ENCODE measurements around the gene SPRR1B.
"Not testable (repeated sequence)": the region's sequence is repeated elsewhere in the genome, so short reads cannot be mapped to it uniquely, and the experiment has no call there.

The SPRR1B gene

DNA sequence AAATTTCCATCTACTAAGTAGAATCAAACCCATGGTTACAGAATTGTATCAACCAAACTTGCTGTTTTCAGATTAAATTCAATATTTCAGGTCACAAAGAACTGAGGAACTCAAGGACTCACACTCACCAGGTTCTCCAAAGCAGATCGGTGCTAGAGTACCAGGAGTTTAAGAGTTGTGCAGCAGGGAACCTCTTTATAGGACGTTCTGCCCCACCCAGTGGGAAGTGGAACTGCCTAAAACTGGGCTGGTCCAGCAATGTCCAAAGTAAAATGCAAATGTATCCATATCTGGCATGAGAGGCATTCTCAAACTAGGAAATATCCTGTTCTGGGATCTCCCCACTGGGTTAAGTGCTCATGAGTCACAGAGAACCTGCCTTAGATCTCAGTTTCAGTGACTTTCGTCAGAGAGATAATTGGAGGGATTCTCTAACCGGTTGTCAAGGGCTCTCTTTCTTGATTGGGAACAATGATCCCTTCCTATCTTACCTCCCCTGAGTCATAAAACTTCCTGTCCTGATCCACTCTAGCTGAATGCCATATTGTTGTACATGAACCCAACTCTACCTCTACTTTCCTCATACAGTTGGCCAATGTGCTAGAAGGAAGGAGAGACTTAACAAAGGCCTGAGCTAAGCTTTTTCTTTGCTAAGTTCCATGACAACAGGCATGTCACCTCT, 10.1 kb downstream of the SPRR1B start, which contains the start of gene SPRR2D:
TSS of gene SPRR2D (minus strand) at position 171 of the 682 bp plus-strand sequence. CDS start 774 bp downstream, outside the sequence.
- no peak for DNase-seq

DNA sequence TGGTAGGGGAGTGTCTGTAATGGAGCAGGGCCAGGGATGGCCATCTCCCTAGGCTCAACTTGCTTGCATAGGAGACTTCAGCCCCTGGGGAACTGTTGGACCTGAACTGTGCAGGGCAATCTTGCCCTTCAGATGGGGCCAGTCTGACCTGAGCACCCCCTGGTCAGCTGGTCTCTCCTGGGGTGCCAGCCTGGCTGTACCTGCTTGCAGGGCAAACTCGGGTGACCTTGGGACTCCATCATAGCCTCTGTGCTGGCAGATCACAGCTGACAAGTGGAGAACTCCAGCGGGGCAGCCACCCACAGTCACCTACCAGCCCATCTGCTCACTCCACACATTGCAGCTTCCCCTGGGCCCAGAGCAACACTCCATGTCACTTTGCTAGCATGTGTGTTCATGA, 18.2 kb downstream of the SPRR1B start:
- no peak for DNase-seq

DNA sequence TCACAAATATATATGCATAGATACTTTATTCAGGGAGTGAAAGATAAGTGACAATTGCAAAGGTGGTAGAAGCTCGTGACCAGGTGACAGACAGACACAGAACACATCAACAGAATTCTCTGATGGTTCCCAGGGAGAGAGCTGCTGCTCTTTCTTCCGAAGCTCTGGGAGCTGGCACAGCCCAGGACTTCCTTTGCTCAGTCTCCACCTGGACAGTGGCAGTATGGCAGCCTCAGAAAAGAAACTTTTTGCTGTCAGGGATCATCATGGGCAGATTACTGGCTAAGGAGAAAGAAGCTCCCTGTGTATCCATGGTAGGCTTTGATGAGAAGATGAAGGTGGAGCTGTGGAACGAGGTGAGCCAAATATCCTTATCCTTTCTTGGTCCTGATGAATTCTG, 25.1 kb downstream of the SPRR1B start:
- not testable (repeated sequence) for DNase-seq

DNA sequence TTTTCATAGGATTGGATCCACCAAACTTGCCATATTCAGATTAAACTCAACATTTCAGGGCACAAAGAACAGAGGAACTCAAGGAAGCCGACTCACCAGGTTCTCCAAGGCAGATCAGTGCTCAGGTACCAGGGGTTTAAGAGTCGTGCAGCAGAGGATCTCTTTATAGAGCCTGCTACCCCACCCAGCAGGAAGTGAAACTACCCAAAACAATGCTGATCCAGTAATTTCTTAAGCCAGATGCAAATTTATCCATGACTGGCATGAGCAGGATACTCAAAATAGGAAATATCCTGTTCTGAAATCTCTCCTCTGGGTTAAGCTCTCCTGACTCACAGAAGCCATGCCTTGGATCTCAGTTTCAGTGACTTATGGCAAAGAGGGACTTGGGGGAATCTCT, 26.4 kb downstream of the SPRR1B start, which contains the start of gene SPRR2A:
TSS of gene SPRR2A (minus strand) at position 138 of the 400 bp plus-strand sequence. CDS start 777 bp downstream, outside the sequence.
- DNase-seq: no peak

DNA sequence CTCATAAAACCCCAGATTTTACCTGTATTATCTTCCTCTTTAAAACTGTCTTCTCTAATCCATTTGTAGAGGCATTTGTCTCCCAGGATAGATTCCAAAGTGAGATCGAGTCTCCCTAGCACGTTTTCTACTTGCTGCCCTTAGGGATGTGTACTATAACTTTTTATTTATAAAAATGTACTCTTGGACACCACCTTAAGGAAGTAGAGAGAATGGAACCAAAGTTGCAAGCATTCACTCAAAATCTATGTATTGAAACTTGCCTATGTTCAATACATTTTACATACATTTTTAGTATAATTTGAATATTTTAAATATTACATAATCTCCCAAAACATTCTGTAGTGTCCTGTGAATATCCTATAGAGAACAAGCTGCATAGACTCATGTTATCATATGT, 27.2 kb downstream of the SPRR1B start:
- no peak for DNase-seq

DNA sequence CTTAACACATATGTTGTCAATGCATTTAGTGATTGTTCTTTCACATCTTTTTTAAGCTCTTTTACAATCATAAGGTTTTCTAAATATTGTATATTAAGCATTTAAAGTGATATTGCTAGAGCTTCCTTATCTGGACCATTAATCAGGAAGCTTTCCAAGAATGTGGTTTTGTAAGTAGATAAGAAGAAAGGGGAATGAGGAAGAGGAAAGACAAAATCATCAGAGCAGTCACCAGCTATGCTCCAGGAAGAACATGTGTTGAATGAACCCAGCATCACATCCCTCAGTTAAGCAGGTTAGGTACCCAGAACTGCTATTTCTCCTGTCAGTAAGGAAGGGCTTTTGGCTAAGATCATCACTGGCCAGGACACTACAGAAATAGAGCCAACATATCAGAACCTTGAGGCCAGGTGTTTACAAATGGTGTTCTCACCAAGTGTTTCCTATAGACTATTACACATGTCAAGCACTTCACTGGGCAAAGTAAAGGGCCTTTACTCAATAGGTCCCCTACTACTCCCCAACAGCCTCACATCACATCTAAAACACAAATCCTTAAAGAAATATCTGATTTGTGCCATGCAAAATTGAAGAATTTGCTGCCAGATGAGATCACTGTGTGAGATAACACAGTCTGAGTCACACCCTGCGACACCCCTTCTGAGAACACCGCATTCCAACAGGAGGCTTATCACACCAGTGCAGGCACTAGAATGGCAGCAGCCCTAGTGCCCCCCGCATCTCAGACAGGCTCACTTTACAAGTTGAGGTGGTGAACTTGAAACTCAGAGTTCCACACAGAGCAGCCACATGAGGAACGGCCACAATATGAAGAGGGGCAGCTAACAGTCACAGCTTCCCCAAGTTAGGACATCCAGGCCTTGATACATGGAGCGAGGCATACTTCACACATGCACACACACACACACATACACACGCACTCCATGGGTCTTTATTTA, 28.1 kb downstream of the SPRR1B start:
- DNase-seq: no peak

DNA sequence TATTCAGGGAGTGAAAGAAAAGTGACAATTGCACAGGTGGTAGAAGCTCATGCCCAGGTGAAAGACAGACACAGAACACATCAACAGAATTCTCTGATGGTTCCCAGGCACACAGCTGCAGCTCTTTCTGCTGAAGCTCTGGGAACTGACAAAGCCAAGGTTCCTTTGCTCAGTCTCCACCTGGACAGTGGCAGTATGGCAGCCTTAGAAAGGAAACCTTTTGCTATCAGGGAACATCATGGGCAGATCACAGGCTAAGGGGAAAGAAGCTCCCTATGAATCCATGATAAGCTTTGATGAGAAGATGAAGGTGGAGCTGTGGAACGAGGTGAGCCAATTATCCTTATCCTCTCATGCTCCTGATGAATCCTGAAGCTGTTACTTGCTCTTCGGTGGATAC, 39.2 kb downstream of the SPRR1B start:
- no peak for DNase-seq

DNA sequence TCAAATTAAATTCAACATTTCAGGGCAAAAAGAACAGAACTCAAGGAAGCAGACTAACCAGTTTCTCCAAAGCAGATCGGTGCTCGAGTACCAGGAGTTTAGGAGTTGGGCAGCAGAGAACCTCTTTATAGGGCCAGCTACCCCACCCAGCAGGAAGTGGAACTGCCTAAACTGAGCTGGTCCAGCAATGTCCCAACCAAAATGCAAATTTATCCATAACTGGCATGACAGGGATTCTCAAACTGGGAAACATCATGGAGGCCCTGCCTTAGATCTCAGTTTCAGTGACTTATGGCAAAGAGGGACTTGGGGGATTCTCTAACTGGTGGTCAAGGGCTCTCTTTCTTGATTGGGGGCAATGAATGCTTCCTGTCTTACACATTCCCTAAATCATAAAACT, 40.5 kb downstream of the SPRR1B start, which contains the start of gene SPRR2B:
TSS of gene SPRR2B (minus strand) at position 101 of the 400 bp plus-strand sequence. CDS start 772 bp downstream, outside the sequence.
- DNase-seq: no peak

DNA sequence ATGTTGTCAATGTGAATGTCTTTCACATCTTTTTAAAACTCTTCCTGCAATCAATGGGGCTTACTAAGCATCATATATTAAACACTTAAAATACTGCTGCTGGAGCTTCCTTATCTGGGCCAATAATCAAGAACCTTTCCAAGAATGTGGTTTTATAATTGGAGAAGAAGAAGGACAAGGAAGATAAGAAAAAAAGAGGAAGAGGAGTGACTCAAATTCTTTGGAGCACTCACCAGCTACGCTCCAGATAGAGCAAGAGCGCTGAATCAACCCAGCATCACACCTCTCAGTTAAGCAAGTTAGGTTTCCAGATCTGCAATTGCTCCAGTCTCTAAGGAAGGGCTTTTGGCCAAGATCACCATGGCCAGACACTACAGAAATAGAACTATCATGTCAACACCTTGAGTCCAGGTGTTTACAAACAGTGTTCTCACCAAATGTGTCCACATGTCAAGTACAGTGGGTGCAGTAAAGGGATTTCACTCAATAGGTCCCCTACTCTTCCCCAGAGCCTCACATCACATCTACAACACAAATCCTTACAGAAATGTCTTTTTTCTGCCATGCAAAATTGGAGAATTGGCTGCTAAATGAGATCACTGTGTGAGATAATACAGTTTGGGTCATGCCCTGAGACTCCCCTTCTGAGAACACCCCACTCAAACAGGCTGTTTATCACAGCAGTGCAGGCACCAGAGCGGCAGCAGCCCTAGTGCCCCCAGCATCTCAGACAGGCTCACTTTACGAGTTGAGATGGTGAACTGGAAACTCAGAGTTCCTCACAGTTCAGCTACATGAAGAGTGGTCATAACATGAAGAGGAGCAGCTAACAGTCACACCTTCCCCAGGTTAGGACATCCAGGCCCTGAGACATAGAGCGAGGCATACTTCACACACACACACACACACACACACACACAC, 42.1 kb downstream of the SPRR1B start:
- no peak for DNase-seq

DNA sequence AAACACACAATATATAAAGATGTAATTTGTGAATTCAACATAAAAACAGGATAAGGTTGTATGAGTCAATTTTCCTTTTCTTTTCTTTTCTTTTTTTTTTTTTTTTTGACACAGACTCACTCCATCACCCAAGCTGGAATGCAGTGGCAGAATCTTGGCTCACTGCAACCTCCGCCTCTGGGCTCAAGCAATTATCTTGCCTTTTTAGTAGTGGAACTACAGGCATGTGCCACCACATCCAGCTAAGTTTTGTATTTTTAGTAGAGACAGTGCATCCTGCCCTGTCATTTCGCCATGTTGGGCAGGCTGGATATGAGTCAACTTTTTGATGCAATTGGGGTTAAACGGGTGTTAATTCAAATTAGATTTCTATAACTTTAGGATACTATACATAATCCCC, 50.7 kb downstream of the SPRR1B start:
- DNase-seq: no peak

Data from NCI-H1436 (cell line).